ENCODE results near the gene SLC28A1.

DNA sequence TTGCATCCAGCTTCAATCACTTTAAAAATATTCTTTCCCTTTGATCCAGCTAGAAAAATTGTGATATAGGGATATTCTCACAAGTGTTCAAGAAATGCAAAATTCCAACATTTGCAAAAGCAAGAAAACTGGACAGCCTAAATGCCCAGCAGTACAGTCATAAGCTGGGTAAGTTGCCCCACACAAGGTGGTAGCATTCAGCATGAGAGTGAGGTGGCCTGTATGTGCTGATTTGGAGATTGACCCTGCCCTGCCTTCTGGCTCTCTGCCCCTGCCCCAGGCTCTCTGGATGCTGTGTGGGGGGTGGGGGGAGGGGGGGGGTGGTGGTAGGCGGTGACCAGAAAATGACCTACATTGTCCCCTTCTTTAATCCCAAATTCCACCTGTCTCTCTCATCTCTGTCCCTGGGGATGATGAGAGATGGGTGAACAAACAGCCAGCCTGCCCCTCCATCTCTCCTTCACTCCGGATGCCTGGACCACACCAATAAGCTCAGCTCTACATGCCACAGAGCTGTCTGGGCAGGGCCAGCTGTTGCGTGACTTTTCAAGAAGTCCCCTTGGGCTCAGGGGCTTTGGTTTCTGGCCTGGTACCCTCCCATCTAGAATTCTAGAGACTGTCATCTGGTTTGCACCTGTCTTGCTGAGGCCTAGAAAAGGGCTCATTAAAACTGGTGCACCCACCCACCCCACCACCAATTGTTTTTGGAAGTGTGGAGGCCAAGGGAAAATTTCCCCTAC, 42.2 kb downstream of the SLC28A1 start:
- TF ChIP-seq, protein P1, sequence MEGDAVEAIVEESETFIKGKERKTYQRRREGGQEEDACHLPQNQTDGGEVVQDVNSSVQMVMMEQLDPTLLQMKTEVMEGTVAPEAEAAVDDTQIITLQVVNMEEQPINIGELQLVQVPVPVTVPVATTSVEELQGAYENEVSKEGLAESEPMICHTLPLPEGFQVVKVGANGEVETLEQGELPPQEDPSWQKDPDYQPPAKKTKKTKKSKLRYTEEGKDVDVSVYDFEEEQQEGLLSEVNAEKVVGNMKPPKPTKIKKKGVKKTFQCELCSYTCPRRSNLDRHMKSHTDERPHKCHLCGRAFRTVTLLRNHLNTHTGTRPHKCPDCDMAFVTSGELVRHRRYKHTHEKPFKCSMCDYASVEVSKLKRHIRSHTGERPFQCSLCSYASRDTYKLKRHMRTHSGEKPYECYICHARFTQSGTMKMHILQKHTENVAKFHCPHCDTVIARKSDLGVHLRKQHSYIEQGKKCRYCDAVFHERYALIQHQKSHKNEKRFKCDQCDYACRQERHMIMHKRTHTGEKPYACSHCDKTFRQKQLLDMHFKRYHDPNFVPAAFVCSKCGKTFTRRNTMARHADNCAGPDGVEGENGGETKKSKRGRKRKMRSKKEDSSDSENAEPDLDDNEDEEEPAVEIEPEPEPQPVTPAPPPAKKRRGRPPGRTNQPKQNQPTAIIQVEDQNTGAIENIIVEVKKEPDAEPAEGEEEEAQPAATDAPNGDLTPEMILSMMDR (IDR thresholded peaks at IDR 0.05; ENCODE audit: borderline replicate concordance, extremely low read depth, low read length, poor library complexity, severe bottlenecking) = no peak
- TF ChIP-seq EZH2 (IDR thresholded peaks at IDR 0.05; ENCODE audit: borderline replicate concordance, low read depth, low read length, severe bottlenecking) = no peak

Measured in DND-41 (cell line).